A673 (cell line): Measurements from ENCODE around the gene RNASE7.

Source experiments
- EZH2 ChIP-seq: fragments of 200-600 bp; sonication (generic); IDR thresholded peaks from 2 replicates; pipeline ENCODE4 v1.6.1; 2017; ENCODE audit warnings: borderline replicate concordance, low read depth, mild to moderate bottlenecking, mixed read lengths, antibody characterized with exemption, low read length; ENCODE audit not compliant: poor library complexity, severe bottlenecking
- TF ChIP-seq, protein P1 (sequence below): fragments of 300-800, 200-600 bp; sonication (generic); conservative IDR thresholded peaks from 2 replicates; pipeline ENCODE4 v1.5.1; 2017; ENCODE audit warnings: low read depth, mild to moderate bottlenecking, antibody characterized with exemption, low read length, moderate library complexity, mixed read lengths

DNA sequence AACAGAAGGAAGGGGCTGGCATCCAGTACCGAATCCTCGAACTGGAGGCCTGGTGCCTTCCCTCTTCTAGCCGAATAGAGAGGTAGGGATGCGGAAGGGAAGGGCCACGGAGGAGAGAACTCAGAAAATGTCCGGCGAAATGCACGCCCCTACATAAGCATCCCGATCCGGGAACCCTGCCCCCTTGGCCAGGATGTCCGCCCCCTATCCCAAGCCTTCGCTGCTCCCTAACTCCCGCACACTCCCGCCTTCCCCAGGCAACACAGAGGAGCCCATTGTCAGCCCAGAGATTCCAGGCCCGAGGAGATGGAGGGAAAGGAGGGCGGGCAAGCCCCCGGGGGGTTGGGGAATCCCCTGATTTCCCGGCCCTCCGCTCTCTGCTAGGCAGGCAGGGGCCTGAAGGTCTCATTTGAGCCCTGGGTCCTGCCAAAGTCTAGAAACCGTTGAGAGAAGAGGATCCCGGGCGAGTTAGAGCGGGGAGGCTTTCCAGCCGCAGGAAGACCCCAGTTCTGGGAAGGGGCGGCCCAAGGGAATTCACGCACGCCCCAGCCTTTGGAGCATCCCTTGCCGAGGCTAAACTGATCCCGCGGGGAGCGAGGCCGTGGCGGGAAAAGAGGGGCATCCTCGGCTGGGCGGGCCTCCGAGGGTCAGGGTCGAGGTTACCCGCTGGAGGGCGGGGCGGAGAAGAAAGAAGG, 27.4 kb downstream of the RNASE7 start:
- TF ChIP-seq, protein P1, sequence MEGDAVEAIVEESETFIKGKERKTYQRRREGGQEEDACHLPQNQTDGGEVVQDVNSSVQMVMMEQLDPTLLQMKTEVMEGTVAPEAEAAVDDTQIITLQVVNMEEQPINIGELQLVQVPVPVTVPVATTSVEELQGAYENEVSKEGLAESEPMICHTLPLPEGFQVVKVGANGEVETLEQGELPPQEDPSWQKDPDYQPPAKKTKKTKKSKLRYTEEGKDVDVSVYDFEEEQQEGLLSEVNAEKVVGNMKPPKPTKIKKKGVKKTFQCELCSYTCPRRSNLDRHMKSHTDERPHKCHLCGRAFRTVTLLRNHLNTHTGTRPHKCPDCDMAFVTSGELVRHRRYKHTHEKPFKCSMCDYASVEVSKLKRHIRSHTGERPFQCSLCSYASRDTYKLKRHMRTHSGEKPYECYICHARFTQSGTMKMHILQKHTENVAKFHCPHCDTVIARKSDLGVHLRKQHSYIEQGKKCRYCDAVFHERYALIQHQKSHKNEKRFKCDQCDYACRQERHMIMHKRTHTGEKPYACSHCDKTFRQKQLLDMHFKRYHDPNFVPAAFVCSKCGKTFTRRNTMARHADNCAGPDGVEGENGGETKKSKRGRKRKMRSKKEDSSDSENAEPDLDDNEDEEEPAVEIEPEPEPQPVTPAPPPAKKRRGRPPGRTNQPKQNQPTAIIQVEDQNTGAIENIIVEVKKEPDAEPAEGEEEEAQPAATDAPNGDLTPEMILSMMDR, result no peak
- no peak for TF ChIP-seq EZH2
